ENCODE data around the gene IQGAP2. TPM values are rescaled to one million over a fixed set of nuclear protein-coding genes. Genes with fewer than 3 reads are reported as not detected.

The IQGAP2 gene
- total and polyA plus RNA-seq, 9 of the 15 experiments (the other 6 are each of a cell fraction or from before 2014, with no cell fraction given), result 8.7 to 23.2 (median 17.4) TPM

DNA sequence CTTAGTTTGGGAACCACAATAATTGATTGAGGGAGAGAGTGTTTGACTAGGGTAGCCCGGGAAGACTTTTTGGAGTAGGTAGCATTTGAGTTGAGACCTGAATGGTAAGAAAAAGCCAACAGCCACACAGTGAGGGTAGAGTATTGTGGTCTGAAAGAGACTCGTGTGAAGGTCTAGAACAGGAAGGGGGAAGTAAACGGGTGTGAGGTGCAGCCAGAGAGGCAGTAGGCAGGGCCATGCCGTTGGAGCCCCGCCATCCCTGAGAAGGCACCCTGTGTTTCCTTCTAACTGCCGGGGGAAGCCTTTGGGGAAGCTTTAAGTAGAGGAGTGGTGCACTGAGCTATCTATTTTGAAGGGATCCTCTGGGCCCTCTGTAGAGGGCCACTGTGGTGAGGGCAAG is 223.7 kb downstream of the IQGAP2 start:
- WGBS (ENCODE audit: insufficient coverage, low coverage, missing lambda C conversion rate), result 71% methylated on average over 6 of the region's 6 CpGs
- H3K9me1 ChIP-seq (ENCODE audit: control insufficient read depth, insufficient read depth, low read length), result no peaks in the 10 kb centered on the region
- no peak for DNase-seq (ENCODE audit: extremely low read depth in 1 of 4, low spot score in 3 of 4)
- TF ChIP-seq ZNF695 (CRISPR knock-in tag; IDR thresholded peaks at IDR 0.05), result no peak
- TF ChIP-seq, protein P1, sequence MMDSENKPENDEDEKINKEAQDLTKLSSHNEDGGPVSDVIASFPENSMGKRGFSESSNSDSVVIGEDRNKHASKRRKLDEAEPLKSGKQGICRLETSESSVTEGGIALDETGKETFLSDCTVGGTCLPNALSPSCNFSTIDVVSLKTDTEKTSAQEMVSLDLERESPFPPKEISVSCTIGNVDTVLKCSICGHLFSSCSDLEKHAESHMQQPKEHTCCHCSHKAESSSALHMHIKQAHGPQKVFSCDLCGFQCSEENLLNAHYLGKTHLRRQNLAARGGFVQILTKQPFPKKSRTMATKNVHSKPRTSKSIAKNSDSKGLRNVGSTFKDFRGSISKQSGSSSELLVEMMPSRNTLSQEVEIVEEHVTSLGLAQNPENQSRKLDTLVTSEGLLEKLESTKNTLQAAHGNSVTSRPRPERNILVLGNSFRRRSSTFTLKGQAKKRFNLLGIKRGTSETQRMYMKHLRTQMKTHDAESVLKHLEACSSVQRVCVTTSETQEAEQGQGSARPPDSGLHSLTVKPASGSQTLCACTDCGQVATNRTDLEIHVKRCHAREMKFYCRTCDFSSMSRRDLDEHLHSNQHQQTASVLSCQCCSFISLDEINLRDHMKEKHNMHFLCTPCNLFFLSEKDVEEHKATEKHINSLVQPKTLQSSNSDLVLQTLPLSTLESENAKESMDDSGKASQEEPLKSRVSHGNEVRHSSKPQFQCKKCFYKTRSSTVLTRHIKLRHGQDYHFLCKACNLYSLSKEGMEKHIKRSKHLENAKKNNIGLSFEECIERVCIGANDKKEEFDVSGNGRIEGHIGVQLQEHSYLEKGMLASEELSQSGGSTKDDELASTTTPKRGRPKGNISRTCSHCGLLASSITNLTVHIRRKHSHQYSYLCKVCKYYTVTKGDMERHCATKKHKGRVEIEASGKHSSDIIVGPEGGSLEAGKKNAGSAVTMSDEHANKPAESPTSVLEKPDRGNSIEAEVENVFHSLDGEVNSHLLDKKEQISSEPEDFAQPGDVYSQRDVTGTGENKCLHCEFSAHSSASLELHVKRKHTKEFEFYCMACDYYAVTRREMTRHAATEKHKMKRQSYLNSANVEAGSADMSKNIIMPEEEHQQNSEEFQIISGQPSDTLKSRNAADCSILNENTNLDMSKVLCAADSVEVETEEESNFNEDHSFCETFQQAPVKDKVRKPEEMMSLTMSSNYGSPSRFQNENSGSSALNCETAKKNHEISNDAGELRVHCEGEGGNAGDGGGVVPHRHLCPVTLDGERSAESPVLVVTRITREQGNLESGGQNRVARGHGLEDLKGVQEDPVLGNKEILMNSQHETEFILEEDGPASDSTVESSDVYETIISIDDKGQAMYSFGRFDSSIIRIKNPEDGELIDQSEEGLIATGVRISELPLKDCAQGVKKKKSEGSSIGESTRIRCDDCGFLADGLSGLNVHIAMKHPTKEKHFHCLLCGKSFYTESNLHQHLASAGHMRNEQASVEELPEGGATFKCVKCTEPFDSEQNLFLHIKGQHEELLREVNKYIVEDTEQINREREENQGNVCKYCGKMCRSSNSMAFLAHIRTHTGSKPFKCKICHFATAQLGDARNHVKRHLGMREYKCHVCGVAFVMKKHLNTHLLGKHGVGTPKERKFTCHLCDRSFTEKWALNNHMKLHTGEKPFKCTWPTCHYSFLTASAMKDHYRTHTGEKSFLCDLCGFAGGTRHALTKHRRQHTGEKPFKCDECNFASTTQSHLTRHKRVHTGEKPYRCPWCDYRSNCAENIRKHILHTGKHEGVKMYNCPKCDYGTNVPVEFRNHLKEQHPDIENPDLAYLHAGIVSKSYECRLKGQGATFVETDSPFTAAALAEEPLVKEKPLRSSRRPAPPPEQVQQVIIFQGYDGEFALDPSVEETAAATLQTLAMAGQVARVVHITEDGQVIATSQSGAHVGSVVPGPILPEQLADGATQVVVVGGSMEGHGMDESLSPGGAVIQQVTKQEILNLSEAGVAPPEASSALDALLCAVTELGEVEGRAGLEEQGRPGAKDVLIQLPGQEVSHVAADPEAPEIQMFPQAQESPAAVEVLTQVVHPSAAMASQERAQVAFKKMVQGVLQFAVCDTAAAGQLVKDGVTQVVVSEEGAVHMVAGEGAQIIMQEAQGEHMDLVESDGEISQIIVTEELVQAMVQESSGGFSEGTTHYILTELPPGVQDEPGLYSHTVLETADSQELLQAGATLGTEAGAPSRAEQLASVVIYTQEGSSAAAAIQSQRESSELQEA (IDR thresholded peaks at IDR 0.05; ENCODE audit: low read depth), result no peak
- no peak for TF ChIP-seq TFAM (CRISPR knock-in tag; conservative IDR thresholded peaks at IDR 0.05)
- TF ChIP-seq NR1H2 (CRISPR knock-in tag; IDR thresholded peaks at IDR 0.05), result no peak
- TF ChIP-seq ZC3H8 (IDR thresholded peaks at IDR 0.05), result no peak
- TF ChIP-seq ZNF232 (CRISPR knock-in tag; IDR thresholded peaks at IDR 0.05), result no peak
- TF ChIP-seq ZBTB1 (CRISPR knock-in tag; IDR thresholded peaks at IDR 0.05; ENCODE audit: borderline replicate concordance, low read depth), result no peak
- TF ChIP-seq L3MBTL2 (IDR thresholded peaks at IDR 0.05), result no peak
- TF ChIP-seq ZNF3 (CRISPR knock-in tag; IDR thresholded peaks at IDR 0.05), result no peak
- TF ChIP-seq NCOA1 (IDR thresholded peaks at IDR 0.05; ENCODE audit: low read depth), result no peak
- TF ChIP-seq KLF16 (IDR thresholded peaks at IDR 0.05), result no peak
- TF ChIP-seq EGR1 (conservative IDR thresholded peaks at IDR 0.05), result no peak
- TF ChIP-seq, protein P2, sequence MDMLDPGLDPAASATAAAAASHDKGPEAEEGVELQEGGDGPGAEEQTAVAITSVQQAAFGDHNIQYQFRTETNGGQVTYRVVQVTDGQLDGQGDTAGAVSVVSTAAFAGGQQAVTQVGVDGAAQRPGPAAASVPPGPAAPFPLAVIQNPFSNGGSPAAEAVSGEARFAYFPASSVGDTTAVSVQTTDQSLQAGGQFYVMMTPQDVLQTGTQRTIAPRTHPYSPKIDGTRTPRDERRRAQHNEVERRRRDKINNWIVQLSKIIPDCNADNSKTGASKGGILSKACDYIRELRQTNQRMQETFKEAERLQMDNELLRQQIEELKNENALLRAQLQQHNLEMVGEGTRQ (CRISPR knock-in tag; IDR thresholded peaks at IDR 0.05), result no peak
- TF ChIP-seq, protein P3, sequence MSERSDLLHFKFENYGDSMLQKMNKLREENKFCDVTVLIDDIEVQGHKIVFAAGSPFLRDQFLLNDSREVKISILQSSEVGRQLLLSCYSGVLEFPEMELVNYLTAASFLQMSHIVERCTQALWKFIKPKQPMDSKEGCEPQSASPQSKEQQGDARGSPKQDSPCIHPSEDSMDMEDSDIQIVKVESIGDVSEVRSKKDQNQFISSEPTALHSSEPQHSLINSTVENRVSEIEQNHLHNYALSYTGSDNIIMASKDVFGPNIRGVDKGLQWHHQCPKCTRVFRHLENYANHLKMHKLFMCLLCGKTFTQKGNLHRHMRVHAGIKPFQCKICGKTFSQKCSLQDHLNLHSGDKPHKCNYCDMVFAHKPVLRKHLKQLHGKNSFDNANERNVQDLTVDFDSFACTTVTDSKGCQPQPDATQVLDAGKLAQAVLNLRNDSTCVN (CRISPR knock-in tag; IDR thresholded peaks at IDR 0.05), result no peak
- no peak for TF ChIP-seq WHSC1 (IDR thresholded peaks at IDR 0.05; ENCODE audit: low read length)
- in situ Hi-C loops (cut with MboI), result no loop called here
- no peaks in the 10 kb centered on the region for H3K27me3 ChIP-seq (ENCODE audit: control insufficient read depth in 2 of 2, insufficient read depth in 2 of 2, low read length in 2 of 2)
- H3K9me3 ChIP-seq (replicated peaks; ENCODE audit: control insufficient read depth, insufficient read depth, low read depth, low read length), result no peaks in the 10 kb centered on the region
- no peaks in the 10 kb centered on the region for H4K20me1 ChIP-seq (replicated peaks; ENCODE audit: control insufficient read depth, insufficient read depth, low read length)
- POLR2A ChIA-PET, result no interaction called here
- intact Hi-C loops (cut with micrococcal nuclease), result no loop called here
- no peaks in the 10 kb centered on the region for H3K36me3 ChIP-seq (ENCODE audit: control insufficient read depth, insufficient read depth, low read length)
- no peak overlapping the region for H3K9ac ChIP-seq (ENCODE audit: insufficient read depth in 1 of 2, low read depth in 2 of 2, low read length in 2 of 2)
- H3K79me2 ChIP-seq (ENCODE audit: control insufficient read depth, insufficient read depth, low read length), result no peaks in the 10 kb centered on the region
- no peak overlapping the region for H3K27ac ChIP-seq (ENCODE audit: extremely low read depth, low read depth, low read length)
- no peak overlapping the region for H2AFZ ChIP-seq (ENCODE audit: low read depth, low read length)
- no peak for FAIRE-seq
- H3K4me3 ChIP-seq, result no peak overlapping the region
- H3K4me2 ChIP-seq (ENCODE audit: insufficient read depth, low read length), result no peak overlapping the region
- CTCF ChIA-PET (ENCODE audit: low intra/inter-chr PET ratio), result no interaction called here
- no TSS peak for BruUV-seq (replicated peaks)
- peaks cover 0 to 10% of the 10 kb centered on the region in 2 experiments; a peak in 3 of 5 replicates for H3K4me1 ChIP-seq (replicated peaks in 1 of 2; ENCODE audit: control insufficient read depth in 2 of 2, insufficient read depth in 2 of 2, low read length in 2 of 2)
- ATAC-seq, result no peak
